HAP-1 (cell line): ENCODE results near the gene CASQ2.

Experiments
- DNase-seq, 2 experiments: peaks; one replicate each; pipeline ENCODE4 v3.0.0-alpha.2; 2016 to 2020; ENCODE audit warnings: low spot score in 2 of 2
- H3K27me3 ChIP-seq: fragments of 250-450 bp; sonication (Bioruptor Pico); 2 replicates; pipeline ENCODE4 v1.5.1; 2020; ENCODE audit warnings: low read depth, mild to moderate bottlenecking, moderate library complexity
- H3K36me3 ChIP-seq: fragments of 250-450 bp; sonication (Bioruptor Pico); replicated peaks from 2 replicates; pipeline ENCODE4 v1.5.1; 2020; ENCODE audit warnings: mild to moderate bottlenecking
- H3K4me1 ChIP-seq: fragments of 250-450 bp; sonication (Bioruptor Pico); 2 replicates; pipeline ENCODE4 v1.5.1; 2020; ENCODE audit warnings: mild to moderate bottlenecking
- H3K4me3 ChIP-seq: fragments of 250-450 bp; sonication (Bioruptor Pico); 2 replicates; pipeline ENCODE4 v1.5.1; 2020; ENCODE audit warnings: mild to moderate bottlenecking, moderate library complexity
- H3K9me3 ChIP-seq: fragments of 250-450 bp; sonication (Bioruptor Pico); 2 replicates; pipeline ENCODE4 v1.5.1; 2020; ENCODE audit warnings: mild to moderate bottlenecking, moderate library complexity
- in situ Hi-C: fragments of 300-500 bp; cut with MboI; formaldehyde crosslinking; loops from 3 replicates; pipeline ENCODE4 v1.14.3; 2020; ENCODE audit warnings: low sequenced_read_pairs, inconsistent platforms, mixed read lengths

Gene CASQ2

GRCh38 chr1:115652236-115652788, 116.2 kb downstream of the CASQ2 start:
- DNase-seq, result no peak
- in situ Hi-C loops, result no loop called here
- H3K4me1 ChIP-seq, result no peaks in the 10 kb centered on the region
- H3K4me3 ChIP-seq, result no peak overlapping the region
- H3K36me3 ChIP-seq, result peaks cover 16% of the 10 kb centered on the region
- no peaks in the 10 kb centered on the region for H3K9me3 ChIP-seq
- no peaks in the 10 kb centered on the region for H3K27me3 ChIP-seq

GRCh38 chr1:115651391-115651790, 117.1 kb downstream of the CASQ2 start:
- DNase-seq, result no peak
- Histone ChIP-seq H3K27me3 (no peaks in the 10 kb centered on the region), H3K36me3 (peaks cover 16% of the 10 kb centered on the region), H3K4me1 (no peaks in the 10 kb centered on the region), H3K4me3 (no peak overlapping the region), H3K9me3 (no peaks in the 10 kb centered on the region)
- in situ Hi-C loops, result no loop called here

- Histone ChIP-seq H3K4me1 (no peaks in the 10 kb centered on the region), H3K36me3 (peaks cover 16% of the 10 kb centered on the region), H3K4me3 (no peak overlapping the region), H3K27me3 (no peaks in the 10 kb centered on the region), H3K9me3 (no peaks in the 10 kb centered on the region)
- in situ Hi-C loops, result no loop called here
- no peak for DNase-seq
Measured at GRCh38 chr1:115650961-115651360, 117.6 kb downstream of the CASQ2 start.
